Caco-2 (cell line): ENCODE data around the gene UBR3. TPM values are rescaled to one million over a fixed set of nuclear protein-coding genes. Genes with fewer than 3 reads are reported as not detected.

ENCODE experiments used
- BruUV-seq: library from RNA; stranded (reverse); fragments of 400-500 nt; replicated peaks from 2 replicates; lab custom pipeline; 2021; lab: Mats Ljungman, UMichigan
- CTCF ChIA-PET: fragments of 300-600 bp; sonication (Branson Sonifier 250); formaldehyde crosslinking; loops from one replicate; lab custom pipeline; 2022; ENCODE audit warnings: antibody characterized with exemption; lab: Charles Lee
- POLR2A ChIA-PET: fragments of 300-600 bp; sonication (Branson Sonifier 250); formaldehyde crosslinking; loops from one replicate; lab custom pipeline; 2022; ENCODE audit warnings: antibody characterized with exemption; lab: Charles Lee
- DNase-seq, 2 experiments: peaks; one replicate each; pipeline versions ENCODE4 v3.0.0 to v3.0.0-alpha.2; 2020 to 2022
- H3K27me3 ChIP-seq: replicated peaks from 2 replicates; pipeline ENCODE4 v1.6.0; 2011; ENCODE audit warnings: low read length; ENCODE audit not compliant: control insufficient read depth, insufficient read depth
- H3K36me3 ChIP-seq: 2 replicates; pipeline ENCODE4 v1.5.1; 2011; ENCODE audit warnings: low read length; ENCODE audit not compliant: control insufficient read depth, insufficient read depth
- H3K4me1 ChIP-seq: fragments of 250-450 bp; sonication (Bioruptor Pico); 2 replicates; pipeline ENCODE4 v1.5.1; 2020; ENCODE audit warnings: mild to moderate bottlenecking
- H3K4me3 ChIP-seq: 2 replicates; pipeline ENCODE4 v1.5.1; 2011; ENCODE audit warnings: low read depth, mild to moderate bottlenecking, control low read depth, low read length
- H3K9me3 ChIP-seq: fragments of 250-450 bp; sonication (Bioruptor Pico); 2 replicates; pipeline ENCODE4 v1.5.1; 2020; ENCODE audit warnings: mild to moderate bottlenecking, moderate library complexity
- H3K27ac Mint-ChIP-seq: one replicate; pipeline ENCODE4 v1.8.0; 2022; ENCODE audit warnings: mixed read lengths; ENCODE audit not compliant: unreplicated experiment
- H3K27me3 Mint-ChIP-seq: one replicate; pipeline ENCODE4 v1.8.0; 2022; ENCODE audit warnings: mixed read lengths; ENCODE audit not compliant: insufficient read depth, unreplicated experiment
- H3K36me3 Mint-ChIP-seq: one replicate; pipeline ENCODE4 v1.8.0; 2022; ENCODE audit warnings: mild to moderate bottlenecking, mixed read lengths; ENCODE audit not compliant: insufficient read depth, unreplicated experiment
- H3K4me1 Mint-ChIP-seq: one replicate; pipeline ENCODE4 v1.8.0; 2022; ENCODE audit warnings: low read depth, mixed read lengths; ENCODE audit not compliant: unreplicated experiment
- H3K4me3 Mint-ChIP-seq: one replicate; pipeline ENCODE4 v1.8.0; 2022; ENCODE audit warnings: mild to moderate bottlenecking, moderate library complexity, mixed read lengths; ENCODE audit not compliant: unreplicated experiment
- H3K9me3 Mint-ChIP-seq: one replicate; pipeline ENCODE4 v1.8.0; 2022; ENCODE audit warnings: mixed read lengths; ENCODE audit not compliant: unreplicated experiment
- intact Hi-C: fragments of 100-400 bp; cut with micrococcal nuclease; formaldehyde crosslinking; loops from one replicate; pipeline ENCODE4 v1.10.0; 2022; ENCODE audit not compliant: unreplicated experiment
- total RNA-seq: library from RNA; stranded (reverse); gene quantifications from 2 replicates; pipeline ENCODE4 v1.2.3, GENCODE V29; 2022
- TF ChIP-seq, protein P1 (sequence below), 2 experiments: fragments of 200-600 bp in 1 of 2; IDR thresholded peaks; 1 replicate in 1 of 2; 2 replicates in 1 of 2; pipeline versions ENCODE4 v1.5.1 to v1.8.0; 2011 to 2022; ENCODE audit warnings: antibody characterized with exemption in 1 of 2, control low read depth in 1 of 2, inconsistent platforms in 1 of 2, low read depth in 1 of 2, low read length in 1 of 2, mild to moderate bottlenecking in 1 of 2, moderate library complexity in 1 of 2; ENCODE audit not compliant: insufficient read depth in 1 of 2, severe bottlenecking in 1 of 2, unreplicated experiment in 1 of 2

UBR3 gene
- total RNA-seq, 1 experiment from 2014 or later, result 35.7 TPM

DNA sequence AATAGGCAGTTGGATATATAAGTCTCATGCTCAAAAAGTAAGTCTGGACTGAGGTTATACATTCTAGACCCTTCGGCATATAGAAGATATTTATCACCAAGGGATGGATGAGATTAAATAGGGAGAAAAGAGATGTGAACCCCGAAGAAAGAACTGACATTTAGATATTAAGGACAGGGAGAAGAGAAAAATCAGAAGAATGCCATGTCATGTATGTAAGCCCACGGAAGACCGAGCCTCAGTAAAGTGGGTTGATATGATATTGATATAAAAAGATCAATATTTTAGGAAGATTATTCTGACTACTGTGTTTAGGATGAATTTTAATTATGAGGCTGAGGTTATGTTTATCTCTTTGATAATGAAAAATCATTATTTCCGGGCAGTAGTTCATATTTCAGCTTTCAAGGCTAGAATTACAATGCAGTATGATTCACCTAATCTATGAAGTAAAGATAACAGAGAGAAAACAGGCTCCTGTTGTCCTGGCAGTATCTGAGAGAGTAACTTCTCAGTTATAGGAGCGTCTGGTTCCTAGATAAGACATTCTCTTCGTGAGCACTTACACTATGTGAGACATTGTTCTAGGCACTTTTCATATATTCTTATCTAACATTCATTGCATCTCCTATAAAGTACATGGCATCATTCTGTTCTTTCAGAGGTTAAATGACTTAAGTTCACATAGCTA is 83.0 kb downstream of the UBR3 start:
- H3K27me3 Mint-ChIP-seq, result no peaks in the 10 kb centered on the region
- no peaks in the 10 kb centered on the region for H3K9me3 ChIP-seq
- H3K4me3 Mint-ChIP-seq, result no peak overlapping the region
- no peak for DNase-seq
- no TSS peak for BruUV-seq
- peaks cover 13% of the 10 kb centered on the region for H3K4me1 Mint-ChIP-seq
- no peak overlapping the region for H3K27ac Mint-ChIP-seq
- H3K36me3 ChIP-seq, result no peaks in the 10 kb centered on the region
- H3K4me3 ChIP-seq, result no peak overlapping the region
- TF ChIP-seq, protein P1, sequence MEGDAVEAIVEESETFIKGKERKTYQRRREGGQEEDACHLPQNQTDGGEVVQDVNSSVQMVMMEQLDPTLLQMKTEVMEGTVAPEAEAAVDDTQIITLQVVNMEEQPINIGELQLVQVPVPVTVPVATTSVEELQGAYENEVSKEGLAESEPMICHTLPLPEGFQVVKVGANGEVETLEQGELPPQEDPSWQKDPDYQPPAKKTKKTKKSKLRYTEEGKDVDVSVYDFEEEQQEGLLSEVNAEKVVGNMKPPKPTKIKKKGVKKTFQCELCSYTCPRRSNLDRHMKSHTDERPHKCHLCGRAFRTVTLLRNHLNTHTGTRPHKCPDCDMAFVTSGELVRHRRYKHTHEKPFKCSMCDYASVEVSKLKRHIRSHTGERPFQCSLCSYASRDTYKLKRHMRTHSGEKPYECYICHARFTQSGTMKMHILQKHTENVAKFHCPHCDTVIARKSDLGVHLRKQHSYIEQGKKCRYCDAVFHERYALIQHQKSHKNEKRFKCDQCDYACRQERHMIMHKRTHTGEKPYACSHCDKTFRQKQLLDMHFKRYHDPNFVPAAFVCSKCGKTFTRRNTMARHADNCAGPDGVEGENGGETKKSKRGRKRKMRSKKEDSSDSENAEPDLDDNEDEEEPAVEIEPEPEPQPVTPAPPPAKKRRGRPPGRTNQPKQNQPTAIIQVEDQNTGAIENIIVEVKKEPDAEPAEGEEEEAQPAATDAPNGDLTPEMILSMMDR (IDR thresholded peaks at IDR 0.05; ENCODE audit: insufficient read depth in 1 of 2, low read depth in 1 of 2, low read length in 1 of 2, severe bottlenecking in 1 of 2, unreplicated experiment in 1 of 2), result no peak
- POLR2A ChIA-PET, result no interaction called here
- intact Hi-C loops, result no loop called here
- CTCF ChIA-PET, result interaction anchor here (0.6 kb wide), 1 partner anchor 388 kb away, joined by 11 read pairs; no protein-coding TSS in a partner anchor
- no peaks in the 10 kb centered on the region for H3K36me3 Mint-ChIP-seq
- no peaks in the 10 kb centered on the region for H3K27me3 ChIP-seq
- H3K9me3 Mint-ChIP-seq, result no peaks in the 10 kb centered on the region
- H3K4me1 ChIP-seq, result no peaks in the 10 kb centered on the region

GRCh38 chr2:169911119-169911518 is 83.9 kb downstream of the UBR3 start:
- Mint-ChIP-seq H3K4me1 (peaks cover 13% of the 10 kb centered on the region), H3K9me3 (no peaks in the 10 kb centered on the region), H3K27me3 (no peaks in the 10 kb centered on the region), H3K4me3 (no peak overlapping the region), H3K36me3 (no peaks in the 10 kb centered on the region), H3K27ac (no peak overlapping the region)
- TF ChIP-seq, protein P1 (IDR thresholded peaks at IDR 0.05; ENCODE audit: insufficient read depth in 1 of 2, low read depth in 1 of 2, low read length in 1 of 2, severe bottlenecking in 1 of 2, unreplicated experiment in 1 of 2), result no peak
- Histone ChIP-seq H3K9me3 (no peaks in the 10 kb centered on the region), H3K4me3 (no peak overlapping the region), H3K27me3 (no peaks in the 10 kb centered on the region), H3K4me1 (no peaks in the 10 kb centered on the region), H3K36me3 (no peaks in the 10 kb centered on the region)
- intact Hi-C loops, result no loop called here
- ChIA-PET CTCF (no interaction called here), POLR2A (no interaction called here)
- DNase-seq, result no peak
- no TSS peak for BruUV-seq

DNA sequence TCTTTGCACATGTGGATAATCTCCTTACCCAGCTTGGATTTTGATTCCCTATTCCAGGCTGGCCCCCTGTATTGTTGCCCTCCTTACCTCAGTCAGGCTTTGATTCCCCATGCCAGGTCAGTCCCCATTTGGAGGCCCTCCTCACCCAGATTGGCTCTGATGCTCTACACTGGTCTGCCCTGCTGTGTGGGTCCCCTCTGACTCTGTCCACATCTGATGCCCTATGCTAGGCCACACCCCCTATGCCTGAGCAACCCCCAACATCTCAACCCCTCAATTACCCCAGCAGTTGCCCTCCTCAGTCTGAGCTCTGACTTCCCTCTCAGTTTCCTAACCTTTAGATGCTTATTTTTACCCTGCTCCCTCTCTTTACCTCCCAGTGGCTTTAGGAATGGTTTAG is 89.4 kb downstream of the UBR3 start:
- no peak for DNase-seq
- TF ChIP-seq, protein P1 (IDR thresholded peaks at IDR 0.05; ENCODE audit: insufficient read depth in 1 of 2, low read depth in 1 of 2, low read length in 1 of 2, severe bottlenecking in 1 of 2, unreplicated experiment in 1 of 2), result no peak
- BruUV-seq, result no TSS peak
- no peaks in the 10 kb centered on the region for H3K27me3 Mint-ChIP-seq
- CTCF ChIA-PET, result interaction anchor here (0.6 kb wide), 1 partner anchor 71 kb away, joined by 3 read pairs; no protein-coding TSS in a partner anchor
- Histone ChIP-seq H3K4me3 (no peak overlapping the region), H3K27me3 (no peaks in the 10 kb centered on the region), H3K36me3 (no peaks in the 10 kb centered on the region), H3K9me3 (no peaks in the 10 kb centered on the region), H3K4me1 (no peaks in the 10 kb centered on the region)
- intact Hi-C loops, result no loop called here
- POLR2A ChIA-PET, result no interaction called here
- peaks cover 18% of the 10 kb centered on the region for H3K36me3 Mint-ChIP-seq
- no peaks in the 10 kb centered on the region for H3K9me3 Mint-ChIP-seq
- no peak overlapping the region for H3K4me3 Mint-ChIP-seq
- no peak overlapping the region for H3K27ac Mint-ChIP-seq
- no peaks in the 10 kb centered on the region for H3K4me1 Mint-ChIP-seq
